NCI-H2171 (cell line): ENCODE measurements around the gene CTNNB1.
"Not testable (repeated sequence)": the region's sequence is repeated elsewhere in the genome, so short reads cannot be mapped to it uniquely, and the experiment has no call there.

ENCODE experiments used
- DNase-seq: peaks from one replicate; lab custom pipeline; 2025; lab: John Stamatoyannopoulos, UW

CTNNB1 gene

GRCh38 chr3:41259449-41260062 is 60.3 kb downstream of the CTNNB1 start:
- DNase-seq: no peak

GRCh38 chr3:41260063-41260450 is 60.8 kb downstream of the CTNNB1 start:
- DNase-seq: no peak

GRCh38 chr3:41265011-41265545 is 65.8 kb downstream of the CTNNB1 start:
- DNase-seq: no peak

GRCh38 chr3:41265823-41266273 is 66.5 kb downstream of the CTNNB1 start:
- no peak for DNase-seq

- no peak for DNase-seq
Observed at GRCh38 chr3:41267975-41268640, 68.8 kb downstream of the CTNNB1 start.

GRCh38 chr3:41272667-41273066 is 73.4 kb downstream of the CTNNB1 start:
- no peak for DNase-seq

- no peak for DNase-seq
Observed at GRCh38 chr3:41274944-41275668, 75.8 kb downstream of the CTNNB1 start.

GRCh38 chr3:41276191-41276590 is 76.9 kb downstream of the CTNNB1 start:
- DNase-seq: no peak

- no peak for DNase-seq
Observed at GRCh38 chr3:41277790-41278465, 78.6 kb downstream of the CTNNB1 start.

- DNase-seq: not testable (repeated sequence)
Observed at GRCh38 chr3:41284934-41285333, 85.6 kb downstream of the CTNNB1 start.

GRCh38 chr3:41286305-41286704 is 87.0 kb downstream of the CTNNB1 start:
- DNase-seq: no peak

GRCh38 chr3:41288785-41289184 is 89.5 kb downstream of the CTNNB1 start:
- DNase-seq: no peak
